ENCODE results near the gene CCNY.

GRCh38 chr10:35416619-35417312 is 80.5 kb downstream of the CCNY start:
- TF ChIP-seq, protein P1, sequence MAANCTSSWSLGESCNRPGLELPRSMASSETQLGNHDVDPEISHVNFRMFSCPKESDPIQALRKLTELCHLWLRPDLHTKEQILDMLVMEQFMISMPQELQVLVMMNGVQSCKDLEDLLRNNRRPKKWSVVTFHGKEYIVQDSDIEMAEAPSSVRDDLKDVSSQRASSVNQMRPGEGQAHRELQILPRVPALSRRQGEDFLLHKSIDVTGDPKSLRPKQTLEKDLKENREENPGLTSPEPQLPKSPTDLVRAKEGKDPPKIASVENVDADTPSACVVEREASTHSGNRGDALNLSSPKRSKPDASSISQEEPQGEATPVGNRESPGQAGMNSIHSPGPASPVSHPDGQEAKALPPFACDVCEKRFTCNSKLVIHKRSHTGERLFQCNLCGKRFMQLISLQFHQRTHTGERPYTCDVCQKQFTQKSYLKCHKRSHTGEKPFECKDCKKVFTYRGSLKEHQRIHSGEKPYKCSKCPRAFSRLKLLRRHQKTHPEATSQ (CRISPR knock-in tag; IDR thresholded peaks at IDR 0.05; ENCODE audit: borderline replicate concordance): no peak
- TF ChIP-seq, protein P2, sequence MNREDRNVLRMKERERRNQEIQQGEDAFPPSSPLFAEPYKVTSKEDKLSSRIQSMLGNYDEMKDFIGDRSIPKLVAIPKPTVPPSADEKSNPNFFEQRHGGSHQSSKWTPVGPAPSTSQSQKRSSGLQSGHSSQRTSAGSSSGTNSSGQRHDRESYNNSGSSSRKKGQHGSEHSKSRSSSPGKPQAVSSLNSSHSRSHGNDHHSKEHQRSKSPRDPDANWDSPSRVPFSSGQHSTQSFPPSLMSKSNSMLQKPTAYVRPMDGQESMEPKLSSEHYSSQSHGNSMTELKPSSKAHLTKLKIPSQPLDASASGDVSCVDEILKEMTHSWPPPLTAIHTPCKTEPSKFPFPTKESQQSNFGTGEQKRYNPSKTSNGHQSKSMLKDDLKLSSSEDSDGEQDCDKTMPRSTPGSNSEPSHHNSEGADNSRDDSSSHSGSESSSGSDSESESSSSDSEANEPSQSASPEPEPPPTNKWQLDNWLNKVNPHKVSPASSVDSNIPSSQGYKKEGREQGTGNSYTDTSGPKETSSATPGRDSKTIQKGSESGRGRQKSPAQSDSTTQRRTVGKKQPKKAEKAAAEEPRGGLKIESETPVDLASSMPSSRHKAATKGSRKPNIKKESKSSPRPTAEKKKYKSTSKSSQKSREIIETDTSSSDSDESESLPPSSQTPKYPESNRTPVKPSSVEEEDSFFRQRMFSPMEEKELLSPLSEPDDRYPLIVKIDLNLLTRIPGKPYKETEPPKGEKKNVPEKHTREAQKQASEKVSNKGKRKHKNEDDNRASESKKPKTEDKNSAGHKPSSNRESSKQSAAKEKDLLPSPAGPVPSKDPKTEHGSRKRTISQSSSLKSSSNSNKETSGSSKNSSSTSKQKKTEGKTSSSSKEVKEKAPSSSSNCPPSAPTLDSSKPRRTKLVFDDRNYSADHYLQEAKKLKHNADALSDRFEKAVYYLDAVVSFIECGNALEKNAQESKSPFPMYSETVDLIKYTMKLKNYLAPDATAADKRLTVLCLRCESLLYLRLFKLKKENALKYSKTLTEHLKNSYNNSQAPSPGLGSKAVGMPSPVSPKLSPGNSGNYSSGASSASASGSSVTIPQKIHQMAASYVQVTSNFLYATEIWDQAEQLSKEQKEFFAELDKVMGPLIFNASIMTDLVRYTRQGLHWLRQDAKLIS (CRISPR knock-in tag; IDR thresholded peaks at IDR 0.05): no peak
- TF ChIP-seq, protein P3, sequence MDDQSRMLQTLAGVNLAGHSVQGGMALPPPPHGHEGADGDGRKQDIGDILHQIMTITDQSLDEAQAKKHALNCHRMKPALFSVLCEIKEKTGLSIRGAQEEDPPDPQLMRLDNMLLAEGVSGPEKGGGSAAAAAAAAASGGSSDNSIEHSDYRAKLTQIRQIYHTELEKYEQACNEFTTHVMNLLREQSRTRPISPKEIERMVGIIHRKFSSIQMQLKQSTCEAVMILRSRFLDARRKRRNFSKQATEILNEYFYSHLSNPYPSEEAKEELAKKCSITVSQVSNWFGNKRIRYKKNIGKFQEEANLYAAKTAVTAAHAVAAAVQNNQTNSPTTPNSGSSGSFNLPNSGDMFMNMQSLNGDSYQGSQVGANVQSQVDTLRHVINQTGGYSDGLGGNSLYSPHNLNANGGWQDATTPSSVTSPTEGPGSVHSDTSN (CRISPR knock-in tag; IDR thresholded peaks at IDR 0.05; ENCODE audit: borderline replicate concordance): no peak
- TF ChIP-seq ZNF362 (CRISPR knock-in tag; IDR thresholded peaks at IDR 0.05; ENCODE audit: borderline replicate concordance) (no peak), IRF2 (CRISPR knock-in tag; IDR thresholded peaks at IDR 0.05) (no peak), ZMYM2 (CRISPR knock-in tag; IDR thresholded peaks at IDR 0.05) (no peak), TGIF2 (CRISPR knock-in tag; IDR thresholded peaks at IDR 0.05) (no peak), POLR2A (IDR thresholded peaks at IDR 0.05; ENCODE audit: insufficient read depth in 1 of 2, low read depth in 2 of 2, low read length in 2 of 2) (no peak), ZNF180 (CRISPR knock-in tag; IDR thresholded peaks at IDR 0.05; ENCODE audit: borderline replicate concordance, low read depth) (no peak), RAD51 (IDR thresholded peaks at IDR 0.05; ENCODE audit: borderline replicate concordance) (no peak)
- TF ChIP-seq, protein P4, sequence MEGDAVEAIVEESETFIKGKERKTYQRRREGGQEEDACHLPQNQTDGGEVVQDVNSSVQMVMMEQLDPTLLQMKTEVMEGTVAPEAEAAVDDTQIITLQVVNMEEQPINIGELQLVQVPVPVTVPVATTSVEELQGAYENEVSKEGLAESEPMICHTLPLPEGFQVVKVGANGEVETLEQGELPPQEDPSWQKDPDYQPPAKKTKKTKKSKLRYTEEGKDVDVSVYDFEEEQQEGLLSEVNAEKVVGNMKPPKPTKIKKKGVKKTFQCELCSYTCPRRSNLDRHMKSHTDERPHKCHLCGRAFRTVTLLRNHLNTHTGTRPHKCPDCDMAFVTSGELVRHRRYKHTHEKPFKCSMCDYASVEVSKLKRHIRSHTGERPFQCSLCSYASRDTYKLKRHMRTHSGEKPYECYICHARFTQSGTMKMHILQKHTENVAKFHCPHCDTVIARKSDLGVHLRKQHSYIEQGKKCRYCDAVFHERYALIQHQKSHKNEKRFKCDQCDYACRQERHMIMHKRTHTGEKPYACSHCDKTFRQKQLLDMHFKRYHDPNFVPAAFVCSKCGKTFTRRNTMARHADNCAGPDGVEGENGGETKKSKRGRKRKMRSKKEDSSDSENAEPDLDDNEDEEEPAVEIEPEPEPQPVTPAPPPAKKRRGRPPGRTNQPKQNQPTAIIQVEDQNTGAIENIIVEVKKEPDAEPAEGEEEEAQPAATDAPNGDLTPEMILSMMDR (CRISPR knock-in tag; IDR thresholded peaks at IDR 0.05): peak; percentile 16; the same call in 1 of the 2 replicates
- TF ChIP-seq, protein P5, sequence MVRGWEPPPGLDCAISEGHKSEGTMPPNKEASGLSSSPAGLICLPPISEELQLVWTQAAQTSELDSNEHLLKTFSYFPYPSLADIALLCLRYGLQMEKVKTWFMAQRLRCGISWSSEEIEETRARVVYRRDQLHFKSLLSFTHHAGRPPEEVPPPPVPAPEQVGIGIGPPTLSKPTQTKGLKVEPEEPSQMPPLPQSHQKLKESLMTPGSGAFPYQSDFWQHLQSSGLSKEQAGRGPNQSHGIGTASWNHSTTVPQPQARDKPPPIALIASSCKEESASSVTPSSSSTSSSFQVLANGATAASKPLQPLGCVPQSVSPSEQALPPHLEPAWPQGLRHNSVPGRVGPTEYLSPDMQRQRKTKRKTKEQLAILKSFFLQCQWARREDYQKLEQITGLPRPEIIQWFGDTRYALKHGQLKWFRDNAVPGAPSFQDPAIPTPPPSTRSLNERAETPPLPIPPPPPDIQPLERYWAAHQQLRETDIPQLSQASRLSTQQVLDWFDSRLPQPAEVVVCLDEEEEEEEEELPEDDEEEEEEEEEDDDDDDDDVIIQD (CRISPR knock-in tag; IDR thresholded peaks at IDR 0.05; ENCODE audit: low read depth): no peak
- TF ChIP-seq, protein P6, sequence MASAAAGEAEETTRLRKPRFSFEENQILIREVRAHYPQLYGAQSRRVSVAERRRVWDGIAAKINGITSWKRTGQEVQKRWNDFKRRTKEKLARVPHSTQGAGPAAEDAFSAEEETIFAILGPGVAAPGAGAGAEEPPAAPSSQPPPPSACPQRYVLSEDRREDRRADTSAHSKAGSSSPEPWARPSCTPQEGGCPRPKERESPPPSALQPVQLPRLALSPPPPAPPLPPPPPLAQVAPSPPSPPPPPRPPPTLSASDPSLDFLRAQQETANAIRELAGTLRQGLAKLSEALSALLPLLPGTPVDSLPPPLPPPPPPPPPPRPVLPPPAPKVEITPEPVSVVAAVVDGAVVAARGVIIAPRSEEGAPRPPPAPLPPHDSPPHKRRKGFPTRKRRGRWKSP (CRISPR knock-in tag; IDR thresholded peaks at IDR 0.05): no peak

Data from HepG2 (cell line).